Measurements from ENCODE around the gene HLA-F. TPM values are rescaled to one million over a fixed set of nuclear protein-coding genes. Genes with fewer than 3 reads are reported as not detected.

Gene HLA-F
- total RNA-seq, 1 donor, result 30.4 TPM

- no peak for DNase-seq (ENCODE audit: insufficient read length, low spot score, missing footprints)
- Histone ChIP-seq H4K20me1 (ENCODE audit: insufficient read depth, low read length) (no peaks in the 10 kb centered on the region), H3K27me3 (ENCODE audit: insufficient read depth, low read length) (no peaks in the 10 kb centered on the region), H3K4me1 (ENCODE audit: insufficient read depth, low read length) (no peaks in the 10 kb centered on the region), H3K4me3 (ENCODE audit: insufficient read depth, low read length) (no peak overlapping the region), H3K27ac (ENCODE audit: low read depth, low read length) (no peak overlapping the region), H3K36me3 (ENCODE audit: insufficient read depth, low read length) (no peaks in the 10 kb centered on the region), H2AFZ (ENCODE audit: low read length) (no peak overlapping the region), H3K79me2 (ENCODE audit: insufficient read depth, low read length) (no peaks in the 10 kb centered on the region), H3K4me2 (ENCODE audit: insufficient read depth, low read length) (no peak overlapping the region), H3K9me3 (ENCODE audit: low read depth, low read length) (no peaks in the 10 kb centered on the region)
- no peak for TF ChIP-seq CTCF (IDR thresholded peaks at IDR 0.05; ENCODE audit: extremely low read depth, low read depth, low read length)
These were observed 45.1 kb upstream of the HLA-F start for GRCh38 chr6:29678114-29678513.

- Histone ChIP-seq H3K4me3 (ENCODE audit: insufficient read depth, low read length) (no peak overlapping the region), H3K9me3 (ENCODE audit: low read depth, low read length) (no peaks in the 10 kb centered on the region), H3K79me2 (ENCODE audit: insufficient read depth, low read length) (no peaks in the 10 kb centered on the region), H3K27me3 (ENCODE audit: insufficient read depth, low read length) (no peaks in the 10 kb centered on the region), H3K27ac (ENCODE audit: low read depth, low read length) (no peak overlapping the region), H2AFZ (ENCODE audit: low read length) (no peak overlapping the region), H3K36me3 (ENCODE audit: insufficient read depth, low read length) (no peaks in the 10 kb centered on the region), H4K20me1 (ENCODE audit: insufficient read depth, low read length) (no peaks in the 10 kb centered on the region), H3K4me1 (ENCODE audit: insufficient read depth, low read length) (no peaks in the 10 kb centered on the region), H3K4me2 (ENCODE audit: insufficient read depth, low read length) (no peak overlapping the region)
- DNase-seq (ENCODE audit: insufficient read length, low spot score, missing footprints), result no peak
- TF ChIP-seq CTCF (IDR thresholded peaks at IDR 0.05; ENCODE audit: extremely low read depth, low read depth, low read length), result no peak
These were observed 43.3 kb upstream of the HLA-F start for GRCh38 chr6:29679962-29680361.

- no peaks in the 10 kb centered on the region for H4K20me1 ChIP-seq (ENCODE audit: insufficient read depth, low read length)
- no peaks in the 10 kb centered on the region for H3K4me1 ChIP-seq (ENCODE audit: insufficient read depth, low read length)
- H3K36me3 ChIP-seq (ENCODE audit: insufficient read depth, low read length), result no peaks in the 10 kb centered on the region
- no peaks in the 10 kb centered on the region for H3K79me2 ChIP-seq (ENCODE audit: insufficient read depth, low read length)
- H3K27ac ChIP-seq (ENCODE audit: low read depth, low read length), result no peak overlapping the region
- H3K9me3 ChIP-seq (ENCODE audit: low read depth, low read length), result no peaks in the 10 kb centered on the region
- TF ChIP-seq CTCF (IDR thresholded peaks at IDR 0.05; ENCODE audit: extremely low read depth, low read depth, low read length), result no peak
- no peak overlapping the region for H2AFZ ChIP-seq (ENCODE audit: low read length)
- no peak for DNase-seq (ENCODE audit: insufficient read length, low spot score, missing footprints)
- H3K27me3 ChIP-seq (ENCODE audit: insufficient read depth, low read length), result no peaks in the 10 kb centered on the region
- H3K4me2 ChIP-seq (ENCODE audit: insufficient read depth, low read length), result no peak overlapping the region
- no peak overlapping the region for H3K4me3 ChIP-seq (ENCODE audit: insufficient read depth, low read length)
These were observed 42.8 kb upstream of the HLA-F start for GRCh38 chr6:29680416-29680815.

GRCh38 chr6:29680904-29681303 is 42.3 kb upstream of the HLA-F start, which contains the start of gene ZFP57:
Gene ZFP57 (minus strand): TSS chr6:29681152. CDS start chr6:29677003, 4,149 bp downstream.
- no peak within 1 kb of the TSS for H3K4me2 ChIP-seq (ENCODE audit: insufficient read depth, low read length)
- TF ChIP-seq CTCF (IDR thresholded peaks at IDR 0.05; ENCODE audit: extremely low read depth, low read depth, low read length), result no peak
- no peaks in the 10 kb centered on the region for H3K9me3 ChIP-seq (ENCODE audit: low read depth, low read length)
- H2AFZ ChIP-seq (ENCODE audit: low read length), result no peak within 1 kb of the TSS
- H3K4me1 ChIP-seq (ENCODE audit: insufficient read depth, low read length), result no peaks in the 10 kb centered on the region
- no peak within 1 kb of the TSS for H3K27ac ChIP-seq (ENCODE audit: low read depth, low read length)
- no peaks in the 10 kb centered on the region for H3K36me3 ChIP-seq (ENCODE audit: insufficient read depth, low read length)
- H4K20me1 ChIP-seq (ENCODE audit: insufficient read depth, low read length), result no peaks in the 10 kb centered on the region
- H3K4me3 ChIP-seq (ENCODE audit: insufficient read depth, low read length), result no peak within 1 kb of the TSS
- H3K27me3 ChIP-seq (ENCODE audit: insufficient read depth, low read length), result no peaks in the 10 kb centered on the region
- H3K79me2 ChIP-seq (ENCODE audit: insufficient read depth, low read length), result no peaks in the 10 kb centered on the region
- DNase-seq (ENCODE audit: insufficient read length, low spot score, missing footprints), result no peak

Measured in osteoblast (primary cell).